ENCODE data around the gene MSMO1. TPM values are rescaled to one million over a fixed set of nuclear protein-coding genes. Genes with fewer than 3 reads are reported as not detected.

MSMO1 gene
- 3.1 TPM for polyA plus RNA-seq (2012; ENCODE audit: insufficient read length, low read depth)

- TF ChIP-seq REST (IDR thresholded peaks at IDR 0.05; ENCODE audit: insufficient read depth in 1 of 2, low read depth in 2 of 2, low read length in 2 of 2): 0 out of 4 replicates have a peak, but pooled peaks of 1 of the 2 experiments have one; percentile 26
- TF ChIP-seq TAF1 (IDR thresholded peaks at IDR 0.05; ENCODE audit: borderline replicate concordance, insufficient read depth, low read length): no peak
- TF ChIP-seq SIN3A (IDR thresholded peaks at IDR 0.05; ENCODE audit: borderline replicate concordance, insufficient read depth, low read length): no peak
- peak; percentile 73 for TF ChIP-seq FOXP2 (optimal IDR thresholded peaks at IDR 0.05; ENCODE audit: borderline replicate concordance, extremely low read depth, extremely low read length, insufficient read depth)
- TF ChIP-seq POLR2AphosphoS5 (IDR thresholded peaks at IDR 0.05; ENCODE audit: low read depth, low read length): 0 out of 2 replicates have a peak, but pooled peaks have one; percentile 46
Observed at GRCh38 chr4:165327211-165328100, at the start of gene MSMO1. TSS of gene MSMO1 (plus strand) at chr4:165327669. CDS start at chr4:165333371, 5,702 bp downstream.

- TF ChIP-seq FOXP2 (optimal IDR thresholded peaks at IDR 0.05; ENCODE audit: borderline replicate concordance, extremely low read depth, extremely low read length, insufficient read depth): no peak
- TF ChIP-seq REST (IDR thresholded peaks at IDR 0.05; ENCODE audit: insufficient read depth in 1 of 2, low read depth in 2 of 2, low read length in 2 of 2): no peak
- TF ChIP-seq TAF1 (IDR thresholded peaks at IDR 0.05; ENCODE audit: borderline replicate concordance, insufficient read depth, low read length): no peak
Observed at GRCh38 chr4:165288226-165288625, 39.2 kb upstream of the MSMO1 start.

GRCh38 chr4:165288639-165289422 is 38.6 kb upstream of the MSMO1 start:
- TF ChIP-seq FOXP2 (optimal IDR thresholded peaks at IDR 0.05; ENCODE audit: borderline replicate concordance, extremely low read depth, extremely low read length, insufficient read depth) (no peak), SIN3A (IDR thresholded peaks at IDR 0.05; ENCODE audit: borderline replicate concordance, insufficient read depth, low read length) (no peak), POLR2AphosphoS5 (IDR thresholded peaks at IDR 0.05; ENCODE audit: low read depth, low read length) (no peak), TAF1 (IDR thresholded peaks at IDR 0.05; ENCODE audit: borderline replicate concordance, insufficient read depth, low read length) (no peak), REST (IDR thresholded peaks at IDR 0.05; ENCODE audit: insufficient read depth in 1 of 2, low read depth in 2 of 2, low read length in 2 of 2) (no peak)

GRCh38 chr4:165289423-165289785 is 38.1 kb upstream of the MSMO1 start:
- TF ChIP-seq TAF1 (IDR thresholded peaks at IDR 0.05; ENCODE audit: borderline replicate concordance, insufficient read depth, low read length) (no peak), POLR2AphosphoS5 (IDR thresholded peaks at IDR 0.05; ENCODE audit: low read depth, low read length) (no peak), REST (IDR thresholded peaks at IDR 0.05; ENCODE audit: insufficient read depth in 1 of 2, low read depth in 2 of 2, low read length in 2 of 2) (no peak), SIN3A (IDR thresholded peaks at IDR 0.05; ENCODE audit: borderline replicate concordance, insufficient read depth, low read length) (no peak), FOXP2 (optimal IDR thresholded peaks at IDR 0.05; ENCODE audit: borderline replicate concordance, extremely low read depth, extremely low read length, insufficient read depth) (no peak)
